Common myeloid progenitor, CD34-positive (primary cell): ENCODE data around the gene PGM5.
A peak's percentile ranks its signal among the peaks of the same experiment; 100 is the strongest.

Experiments used
- CTCF ChIA-PET: fragments of 350-600 bp; sonication (Branson Sonifier 250); formaldehyde crosslinking; loops from one replicate; lab custom pipeline; 2021; ENCODE audit warnings: antibody characterized with exemption; lab: Charles Lee
- POLR2A ChIA-PET: fragments of 350-600 bp; sonication (Branson Sonifier 250); formaldehyde crosslinking; loops from one replicate; lab custom pipeline; 2021; ENCODE audit warnings: antibody characterized with exemption; lab: Charles Lee
- DNase-seq, 3 donors: peaks; one replicate each; pipeline versions ENCODE4 v3.0.0 to v3.0.0-alpha.2; 2013
- H3K27ac ChIP-seq, 2 experiments: 1 replicate in 1 of 2; 2 replicates in 1 of 2; pipeline ENCODE4 v1.7.0; 2013; ENCODE audit warnings: inconsistent platforms in 2 of 2, low read length in 2 of 2, mild to moderate bottlenecking in 2 of 2, low read depth in 1 of 2, moderate library complexity in 1 of 2; ENCODE audit not compliant: severe bottlenecking in 2 of 2, insufficient read depth in 1 of 2, poor library complexity in 1 of 2
- H3K27me3 ChIP-seq, 5 experiments: replicated peaks in 2 of 5; 1 replicate in 3 of 5; 2 replicates in 2 of 5; pipeline versions ENCODE4 v1.6.1 to v1.7.0; 2013; ENCODE audit warnings: low read length in 4 of 5, mild to moderate bottlenecking in 2 of 5, moderate library complexity in 2 of 5, inconsistent platforms in 1 of 5; ENCODE audit not compliant: insufficient read depth in 5 of 5, control insufficient read depth in 4 of 5
- H3K36me3 ChIP-seq, 4 experiments: 1 replicate in 2 of 4; 2 replicates in 2 of 4; pipeline versions ENCODE4 v1.6.1 to v1.7.0; 2013; ENCODE audit warnings: low read length in 3 of 4, control low read depth in 1 of 4, mild to moderate bottlenecking in 1 of 4; ENCODE audit not compliant: control insufficient read depth in 4 of 4, insufficient read depth in 4 of 4
- H3K4me1 ChIP-seq, 4 experiments: 1 replicate in 3 of 4; 2 replicates in 1 of 4; pipeline versions ENCODE4 v1.6.1 to v1.7.1; 2013; ENCODE audit warnings: low read length in 3 of 4, mild to moderate bottlenecking in 3 of 4, control low read depth in 1 of 4, inconsistent platforms in 1 of 4, moderate library complexity in 1 of 4; ENCODE audit not compliant: control insufficient read depth in 4 of 4, insufficient read depth in 4 of 4; ENCODE audit errors: control extremely low read depth in 1 of 4
- H3K4me3 ChIP-seq, 7 experiments: 1 replicate in 4 of 7; 2 replicates in 3 of 7; pipeline versions ENCODE4 v1.5.1 to v1.7.0; 2013; ENCODE audit warnings: mild to moderate bottlenecking in 7 of 7, low read length in 6 of 7, moderate library complexity in 6 of 7, inconsistent platforms in 2 of 7, low read depth in 2 of 7, control low read depth in 1 of 7; ENCODE audit not compliant: insufficient read depth in 4 of 7, control insufficient read depth in 1 of 7; ENCODE audit errors: extremely low read depth in 1 of 7
- H3K9me3 ChIP-seq, 5 experiments: 1 replicate in 4 of 5; 2 replicates in 1 of 5; pipeline versions ENCODE4 v1.6.1 to v1.7.1; 2013; ENCODE audit warnings: low read length in 4 of 5, mild to moderate bottlenecking in 2 of 5, inconsistent platforms in 1 of 5, low read depth in 1 of 5, moderate library complexity in 1 of 5; ENCODE audit not compliant: control insufficient read depth in 4 of 5, insufficient read depth in 2 of 5; ENCODE audit errors: control extremely low read depth in 1 of 5
- WGBS: methylation state at CpG from one replicate; pipeline ENCODE4 v1.1.5; 2013; ENCODE audit not compliant: insufficient coverage; 5-methylcytosine and 5-hydroxymethylcytosine counted together

Gene PGM5

DNA sequence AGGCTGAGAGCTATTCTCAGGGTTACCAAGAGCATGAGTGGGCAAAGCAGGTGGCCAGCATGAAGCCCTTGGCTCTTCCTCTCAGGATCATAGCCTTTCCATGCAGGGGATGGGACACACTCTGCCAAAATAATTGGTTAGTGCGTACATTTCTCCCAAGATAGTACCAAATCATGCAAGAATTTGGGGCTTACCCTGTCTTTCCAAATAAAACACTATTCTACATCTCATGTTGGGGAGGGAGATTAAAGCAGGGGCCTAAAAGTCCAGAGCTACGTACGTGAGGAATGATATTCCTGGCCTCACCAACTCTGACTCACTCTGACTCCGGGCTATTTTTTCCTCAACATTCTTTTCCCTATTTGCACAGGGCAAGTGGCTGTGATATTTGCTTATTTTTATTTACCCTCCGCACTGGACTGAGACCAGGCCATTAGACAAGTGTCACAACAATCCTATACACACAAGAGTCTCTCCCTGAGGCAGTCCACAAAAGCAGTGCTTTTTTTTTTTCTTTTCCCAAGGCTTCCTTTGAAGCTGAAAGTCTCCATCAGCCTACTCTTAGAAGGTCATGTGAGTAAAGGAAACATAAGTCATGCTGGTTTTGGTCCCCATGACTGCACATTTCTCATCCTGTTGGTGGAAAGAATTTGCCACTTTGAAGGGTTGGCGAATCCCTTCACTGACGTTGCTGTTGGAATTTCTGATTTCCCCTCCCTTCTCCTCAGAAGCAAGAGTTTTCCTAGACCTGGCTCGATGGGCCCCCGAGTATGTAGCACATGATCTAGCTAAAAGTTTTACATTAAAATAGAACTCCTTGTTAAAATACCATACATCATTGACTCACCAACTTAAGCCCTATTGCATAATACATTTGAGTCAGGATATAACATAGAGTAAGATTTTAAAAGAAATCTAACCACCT lies 144.3 kb downstream of the PGM5 start:
- ChIA-PET CTCF (interaction anchor here (0.9 to 2.1 kb wide), 2 partner anchors 67 to 83 kb away, joined by 3 to 6 read pairs; no protein-coding TSS in a partner anchor), POLR2A (no interaction called here)
- DNase-seq, result peak in 1 of 3 donors; percentile 23
- Histone ChIP-seq H3K27ac (no peak overlapping the region), H3K36me3 (peaks cover 0 to 5% (median 0%) of the 10 kb centered on the region in 4 experiments), H3K4me1 (peaks cover 0 to 5% (median 0%) of the 10 kb centered on the region in 4 experiments), H3K27me3 (no peaks in the 10 kb centered on the region), H3K4me3 (no peak overlapping the region), H3K9me3 (no peaks in the 10 kb centered on the region)
- WGBS, result 93% methylated on average over 5 of the region's 9 CpGs

DNA sequence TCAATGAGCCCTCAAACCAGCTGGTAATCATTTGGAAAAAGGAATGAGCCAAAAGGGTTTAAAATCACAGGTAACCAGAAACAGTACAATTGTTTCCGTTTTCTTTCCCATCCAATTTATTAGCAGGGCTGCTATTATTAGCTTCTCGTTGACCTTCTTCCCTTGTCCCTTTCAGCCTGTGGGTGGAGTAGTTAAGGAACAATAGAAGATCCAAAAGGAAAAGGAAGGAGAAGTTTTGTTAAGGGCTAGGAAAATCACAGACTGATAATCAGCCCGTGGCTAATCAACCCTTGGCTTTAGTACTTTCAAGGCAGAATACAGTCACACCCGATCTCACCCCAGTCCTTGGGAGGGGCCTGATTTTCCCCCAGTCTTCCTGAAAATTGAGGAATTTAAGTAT lies 145.9 kb downstream of the PGM5 start:
- H3K4me3 ChIP-seq, result no peak overlapping the region
- ChIA-PET CTCF (no interaction called here), POLR2A (no interaction called here)
- H3K27ac ChIP-seq, result no peak overlapping the region
- no peak for DNase-seq
- peaks cover 0 to 19% (median 3%) of the 10 kb centered on the region in 4 experiments for H3K4me1 ChIP-seq
- H3K9me3 ChIP-seq, result no peaks in the 10 kb centered on the region
- WGBS, result 100% methylated on average over 1 of the region's 4 CpGs
- H3K27me3 ChIP-seq, result no peaks in the 10 kb centered on the region
- H3K36me3 ChIP-seq, result peaks cover 0 to 5% (median 0%) of the 10 kb centered on the region in 4 experiments

DNA sequence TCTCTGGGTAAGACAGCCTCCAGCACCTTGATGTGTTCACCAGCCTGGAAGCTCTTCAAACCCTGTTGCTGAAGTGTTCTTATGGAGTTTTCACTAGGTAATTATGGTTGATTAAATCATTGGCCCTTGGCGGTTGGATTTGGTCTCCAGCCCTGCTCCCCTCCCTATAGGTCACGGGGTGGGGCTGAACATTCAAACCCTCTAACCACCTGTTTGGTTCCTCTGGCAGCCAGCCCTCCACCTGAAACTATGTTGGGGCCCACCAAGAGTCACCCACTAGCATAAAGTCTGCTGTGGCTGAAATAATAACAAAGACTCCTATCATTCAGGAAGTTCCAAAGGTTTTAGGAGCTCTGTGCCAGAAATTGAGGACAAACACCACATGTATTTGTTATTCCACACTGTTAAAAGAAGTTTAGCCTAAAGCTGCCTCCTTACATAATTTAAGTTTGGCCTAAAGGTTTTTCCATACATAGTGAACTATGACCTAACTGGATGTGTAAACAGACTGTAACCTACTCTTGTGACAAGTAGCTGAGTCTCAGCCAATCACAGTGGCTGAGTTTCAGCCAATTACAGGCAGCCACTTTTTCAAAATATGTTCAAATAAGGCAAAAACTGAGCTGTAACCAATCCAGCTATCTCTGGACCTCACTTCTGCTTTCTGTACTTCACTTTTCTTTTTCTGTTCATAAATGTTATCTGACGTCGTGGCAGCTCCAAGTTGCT lies 149.4 kb downstream of the PGM5 start:
- H3K27me3 ChIP-seq, result no peaks in the 10 kb centered on the region
- H3K27ac ChIP-seq, result peak overlapping the region in 1 of 2 experiments; percentile 6
- 50% methylated on average over 4 of the region's 4 CpGs for WGBS
- peak; percentile 53 to 75 (median 72) for DNase-seq
- no peak overlapping the region for H3K4me3 ChIP-seq
- H3K9me3 ChIP-seq, result no peaks in the 10 kb centered on the region
- ChIA-PET CTCF (interaction anchor here (0.7 to 4.4 kb wide), 7 partner anchors 11 to 71 kb away, joined by 3 to 18 read pairs (median 9); no protein-coding TSS in a partner anchor), POLR2A (no interaction called here)
- H3K36me3 ChIP-seq, result peaks cover 0 to 2% (median 0%) of the 10 kb centered on the region in 4 experiments
- H3K4me1 ChIP-seq, result peaks cover 0 to 20% (median 3%) of the 10 kb centered on the region in 4 experiments

DNA sequence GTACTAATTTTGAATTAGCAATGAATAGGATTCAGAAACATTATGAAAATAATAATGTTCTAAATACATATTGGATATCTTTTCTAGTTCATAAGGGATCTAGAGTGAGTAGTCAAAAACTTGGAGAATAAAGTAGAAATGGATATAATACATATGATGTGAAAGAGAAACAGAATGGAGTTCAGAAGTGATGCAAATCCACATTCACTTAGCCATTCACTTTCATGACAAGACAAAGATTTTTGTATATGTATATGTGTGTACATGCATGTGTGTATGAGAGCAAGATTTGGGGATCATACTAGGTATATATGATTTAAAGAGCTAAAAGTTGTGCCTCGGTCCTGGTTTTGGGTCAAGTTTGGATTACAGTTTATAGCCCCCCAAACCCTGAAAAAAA lies 150.1 kb downstream of the PGM5 start:
- H3K4me3 ChIP-seq, result no peak overlapping the region
- no peaks in the 10 kb centered on the region for H3K27me3 ChIP-seq
- CTCF ChIA-PET, result interaction anchor here (0.8 to 4.4 kb wide), 9 partner anchors 12 to 154 kb away, joined by 3 to 19 read pairs (median 9); no protein-coding TSS in a partner anchor
- DNase-seq, result peak in 1 of 3 donors; percentile 14
- WGBS, result no CpG with 5 or more reads among the region's 1 CpG
- H3K36me3 ChIP-seq, result peaks cover 0 to 2% (median 0%) of the 10 kb centered on the region in 4 experiments
- no peaks in the 10 kb centered on the region for H3K9me3 ChIP-seq
- peaks cover 0 to 20% (median 3%) of the 10 kb centered on the region in 4 experiments for H3K4me1 ChIP-seq
- POLR2A ChIA-PET, result no interaction called here
- H3K27ac ChIP-seq, result no peak overlapping the region

DNA sequence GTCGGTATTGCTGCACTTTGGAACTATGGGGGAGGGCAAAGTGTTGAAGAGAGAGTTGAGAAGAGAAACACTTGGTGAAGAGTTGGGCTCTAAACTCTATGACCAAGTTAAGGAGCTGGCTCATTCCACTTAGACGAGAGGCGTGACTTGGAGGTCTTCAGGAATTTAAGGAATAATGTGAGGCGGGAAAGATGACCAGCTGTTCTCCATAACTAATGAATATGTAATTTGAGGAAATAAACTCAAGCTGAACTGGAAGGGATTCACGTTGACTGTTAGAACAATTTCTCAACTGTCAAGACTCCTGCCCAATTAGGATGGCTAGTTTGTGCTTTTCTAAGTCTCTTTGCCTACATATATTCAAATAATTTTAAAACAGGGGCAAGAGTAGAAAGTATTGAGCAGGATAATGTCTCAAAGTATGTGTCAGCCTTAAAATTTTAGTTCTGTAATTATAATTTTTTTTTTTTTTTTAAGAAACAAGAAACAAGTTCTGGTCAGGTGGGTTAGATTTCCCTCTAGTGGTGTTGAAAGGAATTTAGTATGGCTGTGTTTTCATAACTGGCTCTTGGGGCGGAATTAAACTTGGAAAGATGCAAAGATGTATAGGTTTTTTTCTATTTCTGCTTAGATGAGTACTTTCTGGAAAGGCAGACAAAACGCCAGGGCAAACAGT lies 150.9 kb downstream of the PGM5 start:
- POLR2A ChIA-PET, result no interaction called here
- Histone ChIP-seq H3K9me3 (no peaks in the 10 kb centered on the region), H3K27me3 (no peaks in the 10 kb centered on the region), H3K27ac (no peak overlapping the region), H3K36me3 (peaks cover 0 to 2% (median 0%) of the 10 kb centered on the region in 4 experiments), H3K4me3 (no peak overlapping the region), H3K4me1 (peaks cover 0 to 20% (median 3%) of the 10 kb centered on the region in 4 experiments)
- CTCF ChIA-PET, result interaction anchor here (0.8 to 4.4 kb wide), 7 partner anchors 12 to 154 kb away, joined by 3 to 19 read pairs (median 12); no protein-coding TSS in a partner anchor
- WGBS, result 100% methylated on average over 2 of the region's 7 CpGs
- DNase-seq, result peak; percentile 44 to 68 (median 64)

DNA sequence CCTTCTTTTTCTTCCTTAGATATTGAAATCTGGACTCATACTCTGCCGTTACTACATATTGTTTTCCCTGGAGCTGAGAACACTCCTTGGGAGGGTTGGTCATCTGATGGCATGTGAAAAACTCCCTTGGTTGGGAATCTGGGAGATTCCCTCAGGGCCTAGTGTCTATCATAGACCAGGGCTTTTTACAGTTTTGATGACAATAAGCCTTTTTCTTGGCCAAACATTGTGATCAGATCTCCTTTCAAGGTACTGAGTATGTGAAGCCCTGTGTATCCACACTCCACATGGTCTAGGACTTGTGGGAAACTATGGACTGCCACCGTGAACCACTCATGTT lies 151.4 kb downstream of the PGM5 start:
- H3K9me3 ChIP-seq, result no peaks in the 10 kb centered on the region

More for the DNA sequence above, 151.4 kb downstream of the PGM5 start:
- 80% methylated on average over 2 of the region's 2 CpGs for WGBS
- ChIA-PET POLR2A (no interaction called here), CTCF (interaction anchor here (0.7 to 4.4 kb wide), 8 partner anchors 10 to 83 kb away, joined by 3 to 19 read pairs (median 7); no protein-coding TSS in a partner anchor)
- H3K4me3 ChIP-seq, result no peak overlapping the region
- H3K27ac ChIP-seq, result no peak overlapping the region
- peaks cover 0 to 2% (median 0%) of the 10 kb centered on the region in 4 experiments for H3K36me3 ChIP-seq
- no peak for DNase-seq
- peaks cover 0 to 20% (median 3%) of the 10 kb centered on the region in 4 experiments for H3K4me1 ChIP-seq
- no peaks in the 10 kb centered on the region for H3K27me3 ChIP-seq
